LHCN-M2 (cell line): ENCODE results near the gene AUH. TPM values are rescaled to one million over a fixed set of nuclear protein-coding genes. Genes with fewer than 3 reads are reported as not detected.
"Not testable (repeated sequence)": the region's sequence is repeated elsewhere in the genome, so short reads cannot be mapped to it uniquely, and the experiment has no call there.

Experiments
- DNase-seq: peaks from one replicate; pipeline ENCODE4 v3.0.0-alpha.2; 2012; ENCODE audit warnings: low read depth
- total RNA-seq: library from RNA; depleted of rRNA; stranded (reverse); fragments of >200 nt; gene quantifications from 2 replicates; pipeline ENCODE4 v1.2.3, GENCODE V29; 2014

AUH gene
- total RNA-seq, 1 experiment from 2014 or later: 11.5 TPM

DNA sequence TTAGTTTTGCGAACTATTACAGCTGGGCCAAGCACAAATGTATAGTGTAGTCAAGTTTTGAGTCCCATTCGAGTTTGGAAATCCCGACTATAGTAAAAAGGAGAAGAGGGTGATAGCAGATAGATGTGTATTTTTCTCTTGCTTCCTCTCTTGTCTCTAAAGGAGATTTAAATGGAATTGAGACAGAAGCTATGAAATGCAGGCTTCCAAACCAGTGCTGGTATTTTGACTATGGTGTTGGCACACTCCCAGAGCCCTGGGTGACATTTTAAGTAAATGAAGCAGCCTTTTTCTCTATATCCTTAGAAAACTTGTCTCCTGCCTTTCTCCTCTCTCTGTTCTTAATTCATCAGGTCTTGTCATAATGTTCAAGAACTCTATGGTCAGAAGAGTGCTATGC is 17.7 kb upstream of the AUH start:
- no peak for DNase-seq

DNA sequence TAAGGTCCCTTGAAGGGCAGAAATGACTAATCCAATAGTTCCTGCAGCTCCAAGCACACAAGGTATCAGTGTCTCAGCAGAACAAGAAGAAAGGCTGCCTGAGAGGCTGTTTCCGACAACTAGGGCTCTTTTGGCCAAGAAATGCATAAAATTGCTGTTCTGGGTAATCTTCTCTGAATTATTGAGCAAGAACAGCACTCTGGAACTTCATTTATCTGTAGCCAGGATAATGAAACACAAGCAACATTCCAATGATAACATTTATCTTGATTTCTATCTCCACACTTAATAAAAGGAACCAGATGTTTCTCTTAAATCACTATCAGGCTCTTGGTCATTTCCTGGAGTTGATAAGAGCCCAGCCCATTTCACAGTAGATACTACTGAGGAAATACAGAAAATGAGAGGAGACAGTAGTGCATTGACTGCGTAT is 17.0 kb upstream of the AUH start:
- DNase-seq: peak; percentile 43

DNA sequence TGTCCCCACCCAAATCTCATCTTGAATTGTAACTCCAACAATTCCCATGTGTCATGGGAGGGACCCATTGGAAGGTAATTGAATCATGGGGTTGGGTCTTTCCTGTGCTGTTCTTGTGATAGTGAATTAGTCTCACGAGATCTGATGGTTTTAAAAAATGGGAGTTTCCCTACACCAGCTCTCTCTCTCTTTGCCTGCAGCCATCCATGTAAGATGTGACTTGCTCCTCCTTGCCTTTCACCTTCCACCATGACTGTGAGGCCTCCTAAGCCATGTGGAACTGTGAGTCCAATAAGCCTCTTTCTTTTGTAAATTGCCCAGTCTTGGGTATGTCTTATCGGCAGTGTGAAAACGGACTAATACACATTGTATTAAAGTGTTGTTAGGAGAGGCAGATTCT is 16.3 kb upstream of the AUH start:
- not testable (repeated sequence) for DNase-seq

DNA sequence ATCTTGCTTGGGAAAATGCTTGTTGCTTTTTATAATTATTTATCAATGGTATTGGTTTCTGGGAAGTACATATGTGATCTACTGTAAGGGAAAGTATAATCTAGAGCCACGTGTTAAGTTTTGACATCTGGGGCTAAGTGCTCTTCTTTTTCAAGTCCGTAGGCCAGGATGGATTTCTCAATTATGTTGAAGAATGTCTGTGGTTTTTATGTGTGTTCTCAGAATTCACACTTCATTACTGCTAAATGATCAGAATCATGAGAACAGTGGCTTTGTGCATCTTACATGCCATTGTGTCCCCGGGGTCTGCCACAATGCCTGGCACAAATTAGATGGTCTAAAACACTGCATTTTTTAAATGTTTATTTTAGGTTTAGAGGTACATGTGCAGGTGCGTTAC is 14.5 kb upstream of the AUH start:
- no peak for DNase-seq

DNA sequence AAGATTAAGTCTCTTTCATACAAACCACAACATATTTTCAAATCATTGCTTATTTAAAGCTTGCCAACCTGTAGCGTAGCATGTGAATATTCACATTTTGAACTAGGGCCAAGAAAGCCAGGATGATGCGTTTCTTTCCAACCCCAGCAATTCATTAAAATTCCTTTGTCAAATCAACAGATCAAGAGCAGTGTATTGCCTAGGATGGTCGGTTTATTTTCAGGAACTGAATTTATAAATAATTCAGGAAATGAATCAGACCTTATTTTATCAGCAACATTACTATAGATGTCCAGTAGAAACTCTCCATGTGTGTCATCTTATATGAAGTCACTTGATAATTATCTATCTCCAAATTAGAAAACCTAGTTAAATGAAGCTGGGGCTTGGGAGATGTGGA is 13.2 kb upstream of the AUH start:
- DNase-seq: no peak

DNA sequence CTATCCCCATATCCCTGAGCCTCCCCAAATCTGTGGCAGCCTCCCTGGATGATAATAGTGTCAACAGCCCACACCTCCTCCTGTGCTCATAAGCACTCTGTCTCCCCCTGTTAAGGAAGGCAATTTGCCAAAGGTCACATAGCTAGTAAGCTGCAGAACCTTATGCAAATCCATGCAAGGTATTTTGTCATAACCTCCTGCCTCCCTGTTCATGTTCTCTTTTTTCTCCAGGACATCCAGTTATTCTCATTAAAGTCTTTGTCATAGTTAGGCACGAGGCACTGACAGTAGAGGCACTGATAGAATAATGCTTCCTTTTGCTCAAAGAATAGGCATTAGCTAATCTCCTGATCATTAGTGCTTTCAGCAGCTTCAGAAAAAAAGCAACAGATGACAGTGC is 10.2 kb upstream of the AUH start:
- no peak for DNase-seq

DNA sequence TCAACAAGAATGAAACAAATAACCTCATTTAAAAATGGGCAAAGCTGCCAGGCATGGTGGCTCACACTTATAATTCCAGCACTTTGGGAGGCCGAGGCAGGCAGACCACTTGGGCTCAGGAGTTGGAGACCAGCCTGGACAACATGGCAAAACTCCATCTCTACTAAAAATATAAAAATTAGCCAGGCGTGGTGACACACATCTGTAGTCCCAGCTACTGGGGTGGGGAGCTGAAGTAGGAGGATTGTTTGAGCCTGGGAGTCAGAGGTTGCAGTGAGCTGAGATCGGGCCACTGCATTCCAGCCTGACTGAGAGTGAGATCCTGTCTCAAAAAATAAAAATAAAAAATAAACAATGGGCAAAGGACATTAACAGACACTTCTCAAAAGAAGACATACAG is 8.3 kb upstream of the AUH start:
- not testable (repeated sequence) for DNase-seq

DNA sequence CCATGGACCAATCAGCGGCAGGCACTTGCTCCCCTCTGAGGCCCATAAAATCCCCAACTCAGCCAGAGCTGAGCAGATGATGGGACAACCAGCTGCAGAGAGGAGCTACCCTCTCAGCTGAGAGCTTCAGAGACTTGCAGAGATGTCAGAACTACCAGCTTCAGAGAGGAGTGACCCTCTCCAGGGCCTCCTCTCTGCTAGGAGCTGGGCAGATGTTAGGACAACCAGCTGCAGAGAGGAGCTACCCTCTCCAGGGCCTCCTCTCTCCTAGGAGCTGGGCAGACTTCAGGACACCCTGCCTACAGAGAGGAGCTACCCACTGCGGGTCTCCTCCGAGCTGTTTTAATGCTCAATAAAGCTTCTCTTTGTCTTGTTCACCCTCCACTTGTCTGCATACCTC is 3.0 kb upstream of the AUH start:
- DNase-seq: no peak

DNA sequence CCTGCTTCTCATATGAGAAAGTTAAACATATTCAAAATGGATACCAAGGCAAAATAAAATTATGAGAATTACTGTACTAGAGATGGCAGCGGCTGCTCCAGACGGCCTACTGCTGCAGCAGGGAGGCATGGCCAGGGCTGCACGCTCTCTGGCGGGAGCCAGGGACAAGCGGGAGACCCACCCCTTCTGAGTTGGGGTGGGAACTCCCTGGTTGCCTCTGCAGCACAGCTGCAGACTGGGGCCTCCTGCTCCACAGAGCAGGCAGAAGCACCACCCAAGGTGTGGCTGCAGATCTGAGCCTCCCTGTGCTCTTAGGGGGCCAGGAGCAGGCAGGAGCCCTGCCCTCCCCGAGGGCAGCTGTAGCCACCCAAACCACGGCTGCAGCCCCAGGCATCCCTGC is 2.3 kb upstream of the AUH start:
- no peak for DNase-seq

DNA sequence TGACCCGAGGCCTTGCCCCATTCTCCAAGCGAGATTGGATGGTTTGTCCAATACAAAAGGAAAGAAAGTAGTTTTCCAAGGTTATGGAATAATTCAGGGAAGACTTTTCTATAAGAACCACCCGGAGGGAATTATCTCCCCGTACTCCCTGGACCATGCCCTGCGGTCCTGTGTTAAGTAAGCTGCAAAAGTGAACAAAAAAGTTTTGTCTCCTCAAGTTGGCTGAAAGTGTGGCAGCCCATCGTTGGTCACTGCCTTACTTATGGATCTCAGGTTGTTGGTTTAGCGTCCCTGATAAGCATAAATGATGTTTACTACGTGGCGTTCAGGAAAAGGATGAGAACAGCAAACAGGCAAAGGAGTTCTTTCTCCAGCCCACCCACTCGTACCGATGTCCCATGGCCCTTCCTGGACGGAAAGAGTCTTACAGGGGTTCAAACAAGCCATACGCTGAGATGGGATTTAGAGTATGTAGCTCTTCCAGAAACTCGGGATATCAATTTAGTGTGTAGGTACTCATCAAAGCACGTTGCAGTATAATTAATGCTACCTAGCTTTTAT is 413 bp upstream of the AUH start:
- no peak for DNase-seq

DNA sequence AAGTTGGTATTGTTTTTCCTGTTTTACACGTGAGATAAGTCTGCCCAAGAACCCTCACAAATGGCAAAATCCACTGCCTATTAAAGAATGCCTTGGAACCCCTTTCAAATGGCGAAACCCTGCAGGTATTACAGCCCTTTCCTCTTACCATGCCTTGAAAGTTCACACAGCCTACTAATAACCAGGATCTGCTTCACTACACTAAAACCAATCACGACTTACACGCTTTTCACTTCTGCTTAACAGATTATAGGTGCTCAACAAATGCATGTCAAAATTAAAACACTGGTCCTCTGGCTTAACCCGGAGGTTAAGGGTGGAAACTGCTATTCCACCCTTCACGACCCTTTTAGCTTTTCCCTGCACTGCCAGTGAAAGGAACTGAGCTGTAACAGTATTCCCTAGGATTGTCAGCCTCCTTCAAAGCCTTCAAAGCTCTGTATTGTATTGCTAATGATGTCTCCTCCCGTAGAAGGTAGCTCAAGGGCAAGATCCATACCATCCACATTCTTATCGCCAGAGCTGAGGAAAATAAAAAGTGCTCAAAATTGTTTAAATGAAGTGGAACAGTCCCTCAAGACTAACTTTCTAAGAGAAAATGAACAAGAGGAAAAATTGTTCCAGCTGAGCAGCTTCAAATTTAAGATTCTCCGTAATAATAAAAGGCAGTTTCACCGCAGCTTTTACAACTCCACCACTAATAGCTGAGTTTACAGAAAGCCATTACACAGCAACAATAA is 997 bp downstream of the AUH start:
- no peak for DNase-seq

DNA sequence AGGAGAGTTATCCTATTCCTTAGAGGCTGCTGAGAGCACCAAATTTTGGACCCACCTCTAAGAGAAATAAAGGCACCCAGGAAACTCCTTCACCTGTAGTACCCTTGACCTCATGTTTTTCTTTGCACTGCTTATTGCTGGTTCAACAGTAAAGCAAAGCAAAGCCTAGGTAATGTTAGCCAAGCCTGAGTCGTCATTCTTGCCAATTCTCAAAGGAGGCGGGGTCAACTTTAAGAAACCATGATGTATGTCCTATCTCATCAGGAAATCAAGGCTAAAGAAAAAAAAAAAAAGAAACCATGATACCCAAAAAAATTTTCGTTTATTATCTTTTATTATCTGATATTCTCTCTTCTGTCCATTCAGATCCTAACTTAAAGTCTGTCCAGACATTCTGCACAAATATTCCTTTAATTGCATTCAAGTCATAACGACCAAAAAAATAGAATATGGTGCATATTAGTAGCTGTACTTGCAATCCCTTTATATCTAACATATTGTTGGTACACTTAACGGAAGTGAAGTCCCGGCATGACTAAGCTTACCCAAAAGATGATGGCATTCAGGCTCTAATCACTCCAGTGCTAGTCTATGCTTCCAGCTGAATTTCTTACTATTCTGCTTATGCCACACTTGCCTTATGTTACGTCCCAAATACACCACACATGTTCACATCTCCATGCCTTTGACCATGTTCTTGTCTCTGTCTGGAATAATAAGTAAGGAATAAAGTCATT is 1.8 kb downstream of the AUH start:
- DNase-seq: no peak

DNA sequence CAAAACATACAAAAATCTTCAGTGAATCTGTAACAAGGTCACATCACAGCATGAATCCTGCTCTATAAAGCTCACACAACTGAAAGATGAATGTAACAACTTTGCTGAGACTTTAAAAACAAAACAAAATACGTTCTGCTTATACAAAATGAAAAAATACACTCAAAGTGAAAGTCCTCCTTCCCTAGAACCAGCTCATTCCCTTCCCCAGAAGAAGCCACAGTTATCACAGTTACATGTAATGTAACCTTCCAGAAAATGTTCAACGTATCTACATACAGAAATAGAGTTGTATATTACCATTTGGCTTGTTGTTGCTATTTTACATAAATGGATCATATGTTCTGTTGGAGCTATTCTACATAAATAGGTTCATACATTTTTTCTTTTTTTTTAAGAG is 2.6 kb downstream of the AUH start:
- DNase-seq: no peak

DNA sequence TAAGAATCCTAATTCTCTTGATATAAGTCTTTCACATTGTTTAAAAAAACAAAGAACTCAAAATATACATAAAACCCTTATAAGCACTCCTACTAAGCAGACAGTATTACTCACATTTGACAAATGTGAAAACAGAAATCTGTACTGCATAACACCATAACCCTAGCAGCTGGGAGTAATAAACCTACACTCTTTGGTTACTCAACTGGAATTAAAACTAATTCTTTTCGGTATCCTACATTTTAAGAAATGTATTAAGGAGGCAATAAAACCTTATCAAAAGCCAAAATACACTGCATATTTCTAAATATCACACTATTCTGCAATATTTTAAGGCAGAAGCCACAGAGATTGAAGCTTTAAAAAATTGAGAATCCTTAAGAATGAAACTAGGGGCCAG is 6.8 kb downstream of the AUH start:
- no peak for DNase-seq

DNA sequence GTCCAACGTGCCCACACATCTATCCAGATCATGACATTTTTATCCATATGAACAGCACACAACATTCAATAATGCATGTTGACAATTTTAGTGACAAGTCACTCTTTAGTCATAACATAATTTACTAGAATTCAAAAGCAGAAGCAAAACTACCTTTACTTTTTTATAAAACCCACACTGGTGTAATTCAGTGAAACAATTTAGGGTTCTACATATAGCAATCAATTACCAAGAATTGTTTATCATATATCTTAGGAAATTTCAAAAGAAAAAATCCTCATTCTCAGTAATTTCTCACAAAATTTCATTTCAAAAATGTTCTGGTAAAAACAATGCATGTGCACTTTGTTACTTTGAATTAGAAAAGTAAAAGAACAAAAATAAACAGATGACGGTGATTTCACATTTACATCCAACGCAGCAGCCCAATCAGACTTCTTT is 12.6 kb downstream of the AUH start:
- no peak for DNase-seq

DNA sequence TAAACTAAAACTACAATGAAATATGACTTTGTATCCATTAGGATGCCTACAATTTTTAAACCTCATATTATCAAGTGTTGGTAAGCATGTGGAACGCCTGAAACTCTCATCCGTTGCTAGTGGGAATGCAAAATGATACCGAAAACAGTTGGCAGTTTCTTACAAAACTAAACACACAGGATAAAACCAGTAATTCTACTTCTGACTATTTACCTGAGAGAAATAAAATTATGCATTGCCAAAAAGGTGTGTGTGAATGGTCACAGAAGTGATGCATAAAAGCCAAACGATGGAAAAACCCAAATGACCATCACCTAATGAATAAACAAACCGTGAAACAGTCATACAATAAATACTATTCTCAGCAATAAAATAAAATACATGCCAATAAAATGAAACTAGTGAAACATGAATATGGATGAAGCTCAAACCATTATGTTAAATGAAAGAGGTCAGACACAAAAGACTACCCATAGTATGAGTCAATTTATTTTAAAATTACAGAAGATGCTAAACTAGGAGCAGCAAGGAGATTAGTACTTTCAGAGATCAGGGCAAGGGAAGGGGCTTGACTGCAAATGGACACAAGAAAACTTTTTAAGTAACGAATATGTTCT is 13.4 kb downstream of the AUH start:
- DNase-seq: no peak

DNA sequence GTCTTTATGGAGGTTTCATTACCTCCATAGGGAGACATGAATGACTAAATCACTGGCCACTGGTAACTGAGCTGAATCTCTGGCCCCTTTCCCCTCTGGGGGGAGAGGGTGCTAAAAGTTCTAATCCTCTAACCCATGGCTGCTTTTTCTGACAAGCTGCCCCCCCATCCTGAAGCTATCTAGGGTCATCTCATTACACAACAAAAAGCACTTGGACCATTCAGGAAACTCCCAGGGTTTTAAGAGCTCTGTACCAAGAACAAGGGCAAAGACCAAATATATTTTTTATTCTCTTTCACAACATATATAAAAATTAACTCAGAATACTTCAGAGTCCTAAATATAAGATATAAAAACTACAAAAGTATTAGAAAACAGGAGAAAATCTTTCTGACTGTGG is 14.3 kb downstream of the AUH start:
- no peak for DNase-seq

DNA sequence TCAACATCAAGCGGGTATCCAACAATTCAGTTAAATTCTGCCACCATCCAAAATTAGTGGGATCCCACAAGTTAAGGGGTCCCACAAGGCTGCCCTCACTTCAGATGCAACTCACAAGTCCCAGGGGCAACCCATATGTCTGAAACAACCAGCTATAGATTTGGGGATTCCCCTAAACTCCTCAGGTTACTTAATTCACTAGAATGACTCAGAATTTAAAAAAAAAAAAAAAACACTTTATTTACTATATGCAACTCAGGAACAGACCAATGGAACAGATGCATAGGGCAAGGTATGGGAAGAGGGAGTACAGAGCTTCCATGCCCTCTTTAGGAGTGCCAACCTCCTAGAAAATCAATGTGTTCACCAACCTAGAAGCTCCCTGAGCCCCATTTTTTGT is 15.1 kb downstream of the AUH start:
- no peak for DNase-seq

DNA sequence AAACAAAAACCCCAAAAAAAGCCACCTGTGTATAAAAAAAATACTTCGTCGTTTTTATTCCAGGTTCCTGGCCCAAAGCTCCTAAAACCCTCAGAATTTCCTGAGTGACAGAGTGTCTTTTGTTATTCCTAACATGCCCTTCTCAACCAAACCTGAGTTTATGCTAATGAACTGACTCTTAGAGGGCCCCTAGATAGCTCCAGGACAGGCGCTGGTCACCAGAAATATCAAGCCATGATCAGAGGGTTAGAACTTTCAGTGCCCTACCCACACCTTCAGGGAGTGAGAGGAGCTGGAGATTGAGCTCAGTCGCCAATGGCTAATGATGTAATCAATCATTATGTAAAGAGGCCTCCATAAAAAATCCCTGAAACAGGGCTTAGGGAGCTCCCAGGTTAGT is 15.7 kb downstream of the AUH start:
- DNase-seq: no peak

DNA sequence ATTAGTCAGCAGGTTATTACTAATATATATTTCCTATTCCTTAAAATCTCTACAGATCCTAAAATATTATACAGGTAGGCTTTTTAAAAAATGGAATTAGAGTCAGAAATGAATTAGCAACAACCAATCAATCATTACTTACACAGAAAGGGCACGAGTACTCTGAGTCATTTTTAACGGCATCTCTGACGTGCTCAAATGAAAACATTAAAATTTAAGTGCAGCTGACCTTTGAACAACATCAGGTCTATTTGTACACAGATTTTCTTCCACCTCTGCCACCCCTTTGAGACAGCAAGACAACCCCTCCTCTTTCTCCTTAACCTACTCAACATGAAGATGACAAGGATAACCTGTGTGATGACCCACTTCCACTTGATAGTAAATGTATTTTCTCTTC is 19.1 kb downstream of the AUH start:
- DNase-seq: no peak

DNA sequence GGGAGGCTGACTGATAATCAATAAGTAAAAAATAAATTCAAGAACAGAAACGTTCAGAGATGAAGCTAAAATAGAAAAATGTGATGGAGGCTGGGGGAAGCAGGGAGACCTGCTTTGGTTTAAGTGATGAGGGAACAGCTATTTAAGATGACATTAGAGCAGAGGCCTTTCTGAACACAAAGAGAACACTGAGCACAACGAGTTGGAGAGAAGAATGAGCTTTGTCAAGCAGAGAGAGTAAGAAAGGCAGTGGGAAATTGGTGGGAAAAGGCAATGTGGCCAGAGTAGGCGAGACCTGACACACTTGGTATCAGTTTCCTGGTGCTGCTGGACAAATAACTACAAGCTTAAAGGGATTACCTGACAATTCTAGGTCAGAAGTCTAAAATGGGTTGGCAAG is 20.0 kb downstream of the AUH start:
- no peak for DNase-seq

DNA sequence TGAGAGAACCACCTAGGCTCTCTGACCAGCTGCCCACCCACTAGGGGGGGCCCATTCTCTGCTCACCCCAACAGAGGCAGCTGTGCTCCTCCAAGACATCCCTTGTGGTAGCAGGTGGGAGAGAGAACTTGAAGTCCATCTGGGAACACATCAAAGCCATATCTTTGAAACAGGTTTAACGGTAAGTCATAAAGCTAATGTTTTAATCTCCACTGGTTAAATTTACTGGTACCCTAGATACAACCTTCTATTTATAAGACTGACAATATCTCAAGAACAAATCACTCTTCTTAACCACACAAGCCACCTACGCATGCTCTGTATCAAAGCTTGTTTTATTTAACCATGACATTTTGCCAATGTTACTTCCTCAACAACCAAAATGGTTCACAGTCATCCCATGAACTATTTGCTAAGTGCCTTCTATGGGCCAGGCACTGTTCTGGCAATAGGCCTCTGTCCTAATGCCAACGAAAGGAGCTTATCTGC is 20.4 kb downstream of the AUH start:
- DNase-seq: no peak
